ENCODE results near the gene KCTD19. TPM values are rescaled to one million over a fixed set of nuclear protein-coding genes. Genes with fewer than 3 reads are reported as not detected.

KCTD19 gene
- total RNA-seq, 4 donors from 2014 or later, result 0.24 to 0.93 TPM; not detected in 2

- DNase-seq (ENCODE audit: low spot score) (no peak), ATAC-seq (ENCODE audit: low FRiP score) (no peak)
- TF ChIP-seq CTCF (IDR thresholded peaks at IDR 0.05), result no peak
Measured at GRCh38 chr16:67283826-67284555, 42.5 kb downstream of the KCTD19 start.

- no peak for TF ChIP-seq CTCF (IDR thresholded peaks at IDR 0.05)
- DNase-seq (ENCODE audit: low spot score) (no peak), ATAC-seq (ENCODE audit: low FRiP score) (no peak)
Measured at GRCh38 chr16:67283039-67283825, 43.3 kb downstream of the KCTD19 start.

GRCh38 chr16:67282447-67282805, 44.1 kb downstream of the KCTD19 start:
- no peak for DNase-seq (ENCODE audit: low spot score)
- no peak for ATAC-seq (ENCODE audit: low FRiP score)

DNA sequence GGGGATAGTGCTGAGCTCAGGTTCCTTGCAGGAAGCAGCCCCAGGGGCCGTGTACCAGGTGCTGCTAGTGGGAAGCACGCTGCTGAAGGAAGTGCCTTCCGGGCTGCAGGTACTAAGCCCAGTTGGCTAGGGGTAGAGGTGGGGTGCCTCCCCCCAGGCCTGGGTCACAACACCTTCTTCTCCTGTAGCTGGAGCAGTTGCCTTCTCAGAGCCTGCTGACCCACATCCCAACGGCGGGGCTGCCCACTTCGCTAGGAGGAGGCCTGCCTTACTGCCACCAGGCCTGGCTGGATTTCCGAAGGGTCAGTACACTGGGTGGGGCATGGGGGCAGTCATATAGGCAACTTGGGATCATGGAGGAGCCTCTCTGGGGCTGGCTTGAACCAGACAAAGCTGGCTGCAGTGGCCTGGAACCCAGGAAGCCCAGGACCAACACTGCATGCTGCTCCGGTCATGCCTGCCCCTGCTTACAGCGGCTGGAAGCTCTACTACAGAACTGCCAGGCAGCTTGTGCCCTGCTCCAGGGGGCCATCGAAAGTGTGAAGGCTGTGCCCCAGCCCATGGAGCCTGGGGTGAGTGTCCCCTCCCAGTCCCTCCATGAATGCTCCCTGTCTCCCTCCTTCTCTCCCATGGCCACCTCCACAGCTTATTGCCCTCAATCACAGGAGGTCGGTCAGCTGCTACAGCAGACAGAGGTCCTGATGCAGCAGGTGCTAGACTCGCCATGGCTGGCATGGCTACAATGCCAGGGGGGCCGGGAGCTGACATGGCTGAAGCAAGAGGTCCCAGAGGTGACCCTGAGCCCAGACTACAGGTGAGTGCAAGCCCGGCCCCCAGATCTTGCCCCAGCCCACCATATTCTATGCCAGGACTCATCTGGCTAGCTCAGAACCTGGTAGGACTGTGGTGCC, 44.8 kb downstream of the KCTD19 start:
- no peak for ATAC-seq (ENCODE audit: low FRiP score)
- DNase-seq (ENCODE audit: low spot score), result no peak
- no peak for TF ChIP-seq CTCF (IDR thresholded peaks at IDR 0.05)

More at GRCh38 chr16:67282447-67282805, 44.1 kb downstream of the KCTD19 start:
- no peak for TF ChIP-seq CTCF (IDR thresholded peaks at IDR 0.05)

GRCh38 chr16:67280090-67281015, 46.2 kb downstream of the KCTD19 start:
- DNase-seq (ENCODE audit: low spot score) (no peak), ATAC-seq (ENCODE audit: low FRiP score) (no peak)
- no peak for TF ChIP-seq CTCF (IDR thresholded peaks at IDR 0.05)

All from omental fat pad (tissue), 4 donors.